ENCODE measurements around the gene STK32B. TPM values are rescaled to one million over a fixed set of nuclear protein-coding genes. Genes with fewer than 3 reads are reported as not detected.
A peak's percentile ranks its signal among the peaks of the same experiment; 100 is the strongest.

STK32B gene
- total RNA-seq, 1 donor from 2014 or later, result not detected

- Mint-ChIP-seq H3K4me1 (peaks cover 11% of the 10 kb centered on the region), H3K4me3 (no peak overlapping the region), H3K27ac (no peak overlapping the region), H3K36me3 (ENCODE audit: low read depth) (no peaks in the 10 kb centered on the region), H3K27me3 (peaks cover 12% of the 10 kb centered on the region), H3K9me3 (no peaks in the 10 kb centered on the region)
- CTCF ChIA-PET, result no interaction called here
- intact Hi-C loops (cut with micrococcal nuclease), result no loop called here
- POLR2A ChIA-PET, result no interaction called here
- no peak for TF ChIP-seq CTCF (IDR thresholded peaks at IDR 0.05)
- DNase-seq (no peak), ATAC-seq (ENCODE audit: low read depth) (no peak)
Observed at GRCh38 chr4:5029447-5029846, 21.8 kb upstream of the STK32B start.

- H3K36me3 Mint-ChIP-seq (ENCODE audit: low read depth), result no peaks in the 10 kb centered on the region
- TF ChIP-seq CTCF (IDR thresholded peaks at IDR 0.05), result no peak
- intact Hi-C loops (cut with micrococcal nuclease), result no loop called here
- H3K4me1 Mint-ChIP-seq, result peaks cover 11% of the 10 kb centered on the region
- H3K4me3 Mint-ChIP-seq, result no peak overlapping the region
- DNase-seq, result no peak
- no peaks in the 10 kb centered on the region for H3K9me3 Mint-ChIP-seq
- ATAC-seq (ENCODE audit: low read depth), result no peak
- CTCF ChIA-PET, result no interaction called here
- POLR2A ChIA-PET, result no interaction called here
- no peak overlapping the region for H3K27ac Mint-ChIP-seq
- H3K27me3 Mint-ChIP-seq, result peaks cover 13% of the 10 kb centered on the region
Observed at GRCh38 chr4:5030221-5030620, 21.1 kb upstream of the STK32B start.

GRCh38 chr4:5030927-5031326, 20.4 kb upstream of the STK32B start:
- TF ChIP-seq CTCF (IDR thresholded peaks at IDR 0.05), result no peak
- Mint-ChIP-seq H3K36me3 (ENCODE audit: low read depth) (no peaks in the 10 kb centered on the region), H3K9me3 (no peaks in the 10 kb centered on the region), H3K4me3 (no peak overlapping the region), H3K27me3 (peaks cover 6% of the 10 kb centered on the region), H3K4me1 (peaks cover 11% of the 10 kb centered on the region), H3K27ac (no peak overlapping the region)
- ATAC-seq (ENCODE audit: low read depth), result no peak
- DNase-seq, result no peak
- ChIA-PET CTCF (no interaction called here), POLR2A (no interaction called here)
- intact Hi-C loops (cut with micrococcal nuclease), result no loop called here

- Mint-ChIP-seq H3K9me3 (no peaks in the 10 kb centered on the region), H3K4me3 (no peak overlapping the region), H3K4me1 (peaks cover 13% of the 10 kb centered on the region), H3K27me3 (peaks cover 5% of the 10 kb centered on the region), H3K36me3 (ENCODE audit: low read depth) (no peaks in the 10 kb centered on the region), H3K27ac (no peak overlapping the region)
- ChIA-PET POLR2A (no interaction called here), CTCF (no interaction called here)
- no peak for TF ChIP-seq CTCF (IDR thresholded peaks at IDR 0.05)
- no peak for DNase-seq
- intact Hi-C loops (cut with micrococcal nuclease), result no loop called here
- ATAC-seq (ENCODE audit: low read depth), result no peak
Observed at GRCh38 chr4:5032813-5033212, 18.5 kb upstream of the STK32B start.

GRCh38 chr4:5033281-5033841, 17.9 kb upstream of the STK32B start:
- no peak for ATAC-seq (ENCODE audit: low read depth)
- POLR2A ChIA-PET, result no interaction called here
- H3K9me3 Mint-ChIP-seq, result no peaks in the 10 kb centered on the region

More at GRCh38 chr4:5033281-5033841, 17.9 kb upstream of the STK32B start:
- no peak for TF ChIP-seq CTCF (IDR thresholded peaks at IDR 0.05)
- H3K27ac Mint-ChIP-seq, result no peak overlapping the region
- H3K4me3 Mint-ChIP-seq, result peak overlapping the region; percentile 40
- no peaks in the 10 kb centered on the region for H3K36me3 Mint-ChIP-seq (ENCODE audit: low read depth)
- CTCF ChIA-PET, result no interaction called here
- DNase-seq, result no peak
- H3K27me3 Mint-ChIP-seq, result peaks cover 5% of the 10 kb centered on the region
- intact Hi-C loops (cut with micrococcal nuclease), result no loop called here
- H3K4me1 Mint-ChIP-seq, result peaks cover 13% of the 10 kb centered on the region

Data from activated B cell treated with CpG ODN at 0.5 μM for 24 hours (primary cell).